KMS-11 (cell line): ENCODE measurements around the gene ANO10.

Experiments used
- H2AFZ ChIP-seq: fragments of 200-600 bp; sonication (generic); 2 replicates; pipeline ENCODE4 v1.6.1; 2016; ENCODE audit warnings: antibody characterized with exemption, mixed run types, low read depth
- H3K27ac ChIP-seq: fragments of 200-600 bp; sonication (generic); 2 replicates; pipeline ENCODE4 v1.6.1; 2016; ENCODE audit warnings: mild to moderate bottlenecking, mixed run types
- H3K27me3 ChIP-seq: fragments of 200-600 bp; sonication (generic); 2 replicates; pipeline ENCODE4 v1.6.1; 2017; ENCODE audit warnings: mild to moderate bottlenecking, low read depth, mixed run types, moderate library complexity; ENCODE audit not compliant: insufficient read depth
- H3K36me3 ChIP-seq: fragments of 200-600 bp; sonication (generic); 2 replicates; pipeline ENCODE4 v1.6.1; 2017; ENCODE audit warnings: mild to moderate bottlenecking, mixed run types; ENCODE audit not compliant: insufficient read depth
- H3K4me1 ChIP-seq: fragments of 200-600 bp; sonication (generic); 2 replicates; pipeline ENCODE4 v1.6.1; 2016; ENCODE audit warnings: mild to moderate bottlenecking, low read depth, mixed run types; ENCODE audit not compliant: poor library complexity, severe bottlenecking
- H3K4me2 ChIP-seq: fragments of 200-600 bp; sonication (generic); 2 replicates; pipeline ENCODE4 v1.7.0; 2016; ENCODE audit warnings: mild to moderate bottlenecking, mixed run types
- H3K4me3 ChIP-seq: fragments of 200-600 bp; sonication (generic); IDR thresholded peaks from 2 replicates; pipeline ENCODE4 v1.6.1; 2017; ENCODE audit warnings: low read depth, low read length, mixed read lengths; ENCODE audit not compliant: insufficient read depth
- H3K79me2 ChIP-seq: fragments of 200-600 bp; sonication (generic); 2 replicates; pipeline ENCODE4 v1.6.1; 2016; ENCODE audit warnings: low read depth, mixed run types; ENCODE audit not compliant: insufficient read depth
- H3K9ac ChIP-seq: fragments of 200-600 bp; sonication (generic); 2 replicates; pipeline ENCODE4 v1.6.1; 2016; ENCODE audit warnings: mild to moderate bottlenecking, mixed run types
- H4K20me1 ChIP-seq: fragments of 200-600 bp; sonication (generic); 2 replicates; pipeline ENCODE4 v1.6.1; 2016; ENCODE audit warnings: mild to moderate bottlenecking, mixed run types; ENCODE audit not compliant: insufficient read depth
- CTCF ChIP-seq: fragments of 200-600 bp; sonication (generic); conservative IDR thresholded peaks from 2 replicates; pipeline ENCODE4 v1.6.1; 2017; ENCODE audit warnings: low read depth, mild to moderate bottlenecking, antibody characterized with exemption, low read length, moderate library complexity, mixed read lengths

The ANO10 gene

GRCh38 chr3:43389388-43390254 lies 232.2 kb downstream of the ANO10 start:
- no peak overlapping the region for H3K27ac ChIP-seq
- H3K9ac ChIP-seq: no peak overlapping the region
- no peak overlapping the region for H3K4me2 ChIP-seq
- no peak overlapping the region for H2AFZ ChIP-seq
- H3K79me2 ChIP-seq: no peaks in the 10 kb centered on the region
- no peaks in the 10 kb centered on the region for H3K36me3 ChIP-seq
- no peaks in the 10 kb centered on the region for H4K20me1 ChIP-seq
- TF ChIP-seq CTCF: no peak
- no peak overlapping the region for H3K4me3 ChIP-seq
- H3K27me3 ChIP-seq: no peaks in the 10 kb centered on the region
- H3K4me1 ChIP-seq: no peaks in the 10 kb centered on the region

- H4K20me1 ChIP-seq: no peaks in the 10 kb centered on the region
- no peak overlapping the region for H3K4me2 ChIP-seq
- H3K4me1 ChIP-seq: no peaks in the 10 kb centered on the region
- no peak overlapping the region for H3K27ac ChIP-seq
- no peaks in the 10 kb centered on the region for H3K79me2 ChIP-seq
- no peaks in the 10 kb centered on the region for H3K27me3 ChIP-seq
- no peak overlapping the region for H3K4me3 ChIP-seq
- H3K9ac ChIP-seq: no peak overlapping the region
- no peaks in the 10 kb centered on the region for H3K36me3 ChIP-seq
- no peak overlapping the region for H2AFZ ChIP-seq
- TF ChIP-seq CTCF: no peak
Observed at GRCh38 chr3:43388915-43389314, 232.9 kb downstream of the ANO10 start.

- Histone ChIP-seq H4K20me1 (no peaks in the 10 kb centered on the region), H3K27me3 (no peaks in the 10 kb centered on the region), H2AFZ (no peak overlapping the region), H3K27ac (no peak overlapping the region), H3K9ac (no peak overlapping the region), H3K4me1 (no peaks in the 10 kb centered on the region), H3K36me3 (no peaks in the 10 kb centered on the region), H3K4me3 (no peak overlapping the region), H3K4me2 (no peak overlapping the region), H3K79me2 (no peaks in the 10 kb centered on the region)
- no peak for TF ChIP-seq CTCF
Observed at GRCh38 chr3:43388175-43388574, 233.6 kb downstream of the ANO10 start.

- Histone ChIP-seq H3K4me2 (no peak overlapping the region), H3K79me2 (no peaks in the 10 kb centered on the region), H3K4me3 (no peak overlapping the region), H4K20me1 (no peaks in the 10 kb centered on the region), H3K4me1 (no peaks in the 10 kb centered on the region), H3K36me3 (no peaks in the 10 kb centered on the region), H3K9ac (no peak overlapping the region), H2AFZ (no peak overlapping the region), H3K27ac (no peak overlapping the region), H3K27me3 (no peaks in the 10 kb centered on the region)
- TF ChIP-seq CTCF: no peak
Observed at GRCh38 chr3:43379343-43379742, 242.5 kb downstream of the ANO10 start.
